ENCODE data around the gene LTBP1. TPM values are rescaled to one million over a fixed set of nuclear protein-coding genes. Genes with fewer than 3 reads are reported as not detected.

LTBP1 gene
- polyA plus RNA-seq, 1 experiment: 124 TPM

- DNase-seq (ENCODE audit: low read depth): no peak
- no peak overlapping the region for H3K4me3 ChIP-seq (ENCODE audit: low read depth, low read length)
- H3K36me3 ChIP-seq (ENCODE audit: control insufficient read depth, insufficient read depth, low read length): no peaks in the 10 kb centered on the region
- POLR2A ChIA-PET: no interaction called here
- H3K27me3 ChIP-seq (ENCODE audit: control insufficient read depth, insufficient read depth, low read length): no peaks in the 10 kb centered on the region
- no peak for TF ChIP-seq CTCF (IDR thresholded peaks at IDR 0.05; ENCODE audit: insufficient read depth, low read depth, low read length)
- CTCF ChIA-PET: interaction anchor here (1.4 kb wide), 1 partner anchor 10 kb away, joined by 3 read pairs; no protein-coding TSS in a partner anchor
Measured at GRCh38 chr2:33430077-33430476, 483.3 kb downstream of the LTBP1 start.

GRCh38 chr2:33430856-33431255 is 484.1 kb downstream of the LTBP1 start:
- Histone ChIP-seq H3K36me3 (ENCODE audit: control insufficient read depth, insufficient read depth, low read length) (no peaks in the 10 kb centered on the region), H3K27me3 (ENCODE audit: control insufficient read depth, insufficient read depth, low read length) (no peaks in the 10 kb centered on the region), H3K4me3 (ENCODE audit: low read depth, low read length) (no peak overlapping the region)
- CTCF ChIA-PET: interaction anchor here (1.0 to 2.3 kb wide), 2 partner anchors 10 to 35 kb away, joined by 4 to 6 read pairs; no protein-coding TSS in a partner anchor
- no peak for DNase-seq (ENCODE audit: low read depth)
- POLR2A ChIA-PET: no interaction called here
- no peak for TF ChIP-seq CTCF (IDR thresholded peaks at IDR 0.05; ENCODE audit: insufficient read depth, low read depth, low read length)

- DNase-seq (ENCODE audit: low read depth): no peak
- no peaks in the 10 kb centered on the region for H3K27me3 ChIP-seq (ENCODE audit: control insufficient read depth, insufficient read depth, low read length)
- H3K36me3 ChIP-seq (ENCODE audit: control insufficient read depth, insufficient read depth, low read length): no peaks in the 10 kb centered on the region
- H3K4me3 ChIP-seq (ENCODE audit: low read depth, low read length): no peak overlapping the region
- ChIA-PET CTCF (interaction anchor here (1.3 to 2.3 kb wide), 4 partner anchors 8 to 399 kb away, joined by 3 to 6 read pairs (median 5); no protein-coding TSS in a partner anchor), POLR2A (no interaction called here)
- TF ChIP-seq CTCF (IDR thresholded peaks at IDR 0.05; ENCODE audit: insufficient read depth, low read depth, low read length): no peak
Measured at GRCh38 chr2:33432871-33433270, 486.1 kb downstream of the LTBP1 start.

GRCh38 chr2:33433279-33434235 is 486.8 kb downstream of the LTBP1 start:
- Histone ChIP-seq H3K36me3 (ENCODE audit: control insufficient read depth, insufficient read depth, low read length) (no peaks in the 10 kb centered on the region), H3K4me3 (ENCODE audit: low read depth, low read length) (no peak overlapping the region), H3K27me3 (ENCODE audit: control insufficient read depth, insufficient read depth, low read length) (no peaks in the 10 kb centered on the region)
- no peak for DNase-seq (ENCODE audit: low read depth)
- POLR2A ChIA-PET: no interaction called here
- CTCF ChIA-PET: interaction anchor here (1.3 to 2.3 kb wide), 4 partner anchors 8 to 399 kb away, joined by 3 to 6 read pairs (median 4); no protein-coding TSS in a partner anchor
- no peak for TF ChIP-seq CTCF (IDR thresholded peaks at IDR 0.05; ENCODE audit: insufficient read depth, low read depth, low read length)

- no peak for DNase-seq (ENCODE audit: low read depth)
- ChIA-PET POLR2A (no interaction called here), CTCF (interaction anchor here (1.0 kb wide), 1 partner anchor 9 kb away, joined by 3 read pairs; no protein-coding TSS in a partner anchor)
Measured at GRCh38 chr2:33435518-33435917, 488.8 kb downstream of the LTBP1 start.

More at GRCh38 chr2:33435518-33435917, 488.8 kb downstream of the LTBP1 start:
- no peaks in the 10 kb centered on the region for H3K27me3 ChIP-seq (ENCODE audit: control insufficient read depth, insufficient read depth, low read length)
- H3K4me3 ChIP-seq (ENCODE audit: low read depth, low read length): no peak overlapping the region
- no peak for TF ChIP-seq CTCF (IDR thresholded peaks at IDR 0.05; ENCODE audit: insufficient read depth, low read depth, low read length)
- H3K36me3 ChIP-seq (ENCODE audit: control insufficient read depth, insufficient read depth, low read length): no peaks in the 10 kb centered on the region

All from BJ (cell line).